H1 (cell line): ENCODE results near the gene HERC4.

ENCODE experiments used
- BCL11A ChIP-seq, 2 experiments: IDR thresholded peaks; one replicate each; pipeline ENCODE4 v1.6.1; 2011; ENCODE audit warnings: low read depth in 2 of 2, low read length in 2 of 2, mild to moderate bottlenecking in 2 of 2
- BRCA1 ChIP-seq: IDR thresholded peaks from 2 replicates; pipeline ENCODE4 v1.6.1; 2012; ENCODE audit warnings: low read depth, low read length, improper control_type of control experiment
- POLR2AphosphoS5 ChIP-seq: IDR thresholded peaks from 2 replicates; pipeline ENCODE4 v1.6.1; 2011; ENCODE audit warnings: low read depth, low read length
- RFX5 ChIP-seq: IDR thresholded peaks from 2 replicates; pipeline ENCODE4 v1.6.1; 2011; ENCODE audit warnings: low read depth, low read length, improper control_type of control experiment, borderline replicate concordance
- SIN3A ChIP-seq, 2 experiments: IDR thresholded peaks in 1 of 2; conservative IDR thresholded peaks in 1 of 2; 2 replicates each; pipeline ENCODE4 v1.6.1; 2011 to 2012; ENCODE audit warnings: low read length in 2 of 2, improper control_type of control experiment in 1 of 2, low read depth in 1 of 2, mild to moderate bottlenecking in 1 of 2

DNA sequence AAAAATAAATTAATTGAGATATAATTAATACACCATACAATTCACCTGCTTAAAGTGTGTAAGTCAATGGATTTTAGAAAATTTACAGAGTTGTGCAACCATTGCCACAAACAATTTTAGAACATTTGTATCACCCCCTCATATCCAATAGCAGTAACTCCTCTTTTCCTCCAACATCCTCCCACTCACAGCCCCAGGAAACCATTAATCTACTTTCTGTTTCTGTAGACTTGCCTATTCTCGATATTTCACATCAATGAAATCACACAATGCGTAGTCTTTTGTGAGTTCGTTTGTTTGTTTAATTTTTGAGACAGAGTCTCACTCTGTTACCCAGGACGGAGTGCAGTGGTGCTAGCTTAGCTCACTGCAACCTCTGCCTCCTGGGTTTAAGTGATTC, 13.7 kb upstream of the HERC4 start:
- no peak for TF ChIP-seq RFX5
- no peak for TF ChIP-seq BRCA1
- TF ChIP-seq POLR2AphosphoS5 = no peak
- TF ChIP-seq SIN3A (conservative IDR thresholded peaks at IDR 0.05 in 1 of 2, IDR thresholded peaks at IDR 0.05 in 1 of 2; ENCODE audit: low read depth in 1 of 2, low read length in 2 of 2) = no peak
- no peak for TF ChIP-seq BCL11A (IDR thresholded peaks at IDR 0.05; ENCODE audit: low read depth in 2 of 2, low read length in 2 of 2)
